Muscle layer of duodenum (tissue), 2 donors: Measurements from ENCODE around the gene SHMT1.

ENCODE experiments used
- H3K27ac ChIP-seq: one replicate; pipeline ENCODE4 v1.7.0; 2013; ENCODE audit warnings: mild to moderate bottlenecking, low read length
- H3K27me3 ChIP-seq: one replicate; pipeline ENCODE4 v1.7.0; 2013; ENCODE audit warnings: low read depth, mild to moderate bottlenecking, control low read depth, low read length
- H3K36me3 ChIP-seq, 2 donors: one replicate each; pipeline ENCODE4 v1.7.0; 2013; ENCODE audit warnings: low read length in 2 of 2, control low read depth in 1 of 2, mild to moderate bottlenecking in 1 of 2; ENCODE audit not compliant: insufficient read depth in 2 of 2, control insufficient read depth in 1 of 2
- H3K4me1 ChIP-seq, 2 donors: one replicate each; pipeline ENCODE4 v1.7.0; 2013; ENCODE audit warnings: low read length in 2 of 2, mild to moderate bottlenecking in 2 of 2, control low read depth in 1 of 2, moderate library complexity in 1 of 2; ENCODE audit not compliant: insufficient read depth in 2 of 2, control insufficient read depth in 1 of 2
- H3K4me3 ChIP-seq, 2 donors: one replicate each; pipeline ENCODE4 v1.7.0; 2013; ENCODE audit warnings: low read length in 2 of 2, low read depth in 1 of 2, mild to moderate bottlenecking in 1 of 2
- H3K9me3 ChIP-seq, 2 donors: one replicate each; pipeline ENCODE4 v1.7.0; 2013; ENCODE audit warnings: low read length in 2 of 2, control low read depth in 1 of 2, mild to moderate bottlenecking in 1 of 2; ENCODE audit not compliant: control insufficient read depth in 1 of 2
- donor health status: healthy.

SHMT1 gene

DNA sequence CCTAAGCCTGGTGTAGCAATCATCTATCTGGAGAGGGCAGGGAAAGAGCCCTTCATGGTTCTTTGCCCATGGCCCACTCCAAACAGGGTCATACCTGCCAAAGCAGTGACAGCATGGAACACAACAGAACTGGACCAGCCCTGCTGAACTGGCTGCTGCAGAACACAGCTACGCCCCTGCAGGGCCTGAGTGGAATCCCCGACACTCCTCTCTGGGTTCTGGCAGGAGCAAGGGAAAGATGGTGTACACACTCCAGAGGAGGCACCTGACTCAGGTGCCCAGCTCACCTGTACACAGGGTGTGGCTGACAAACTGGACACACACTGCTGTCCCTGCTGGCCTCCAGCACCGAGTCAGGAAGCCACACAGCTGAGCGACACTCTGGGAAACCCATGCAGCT lies 83.1 kb downstream of the SHMT1 start:
- no peaks in the 10 kb centered on the region for H3K27me3 ChIP-seq
- peaks cover 61 to 75% of the 10 kb centered on the region in 2 donors for H3K36me3 ChIP-seq
- H3K4me3 ChIP-seq, result no peak overlapping the region
- H3K9me3 ChIP-seq, result no peaks in the 10 kb centered on the region
- no peak overlapping the region for H3K27ac ChIP-seq
- no peaks in the 10 kb centered on the region for H3K4me1 ChIP-seq

DNA sequence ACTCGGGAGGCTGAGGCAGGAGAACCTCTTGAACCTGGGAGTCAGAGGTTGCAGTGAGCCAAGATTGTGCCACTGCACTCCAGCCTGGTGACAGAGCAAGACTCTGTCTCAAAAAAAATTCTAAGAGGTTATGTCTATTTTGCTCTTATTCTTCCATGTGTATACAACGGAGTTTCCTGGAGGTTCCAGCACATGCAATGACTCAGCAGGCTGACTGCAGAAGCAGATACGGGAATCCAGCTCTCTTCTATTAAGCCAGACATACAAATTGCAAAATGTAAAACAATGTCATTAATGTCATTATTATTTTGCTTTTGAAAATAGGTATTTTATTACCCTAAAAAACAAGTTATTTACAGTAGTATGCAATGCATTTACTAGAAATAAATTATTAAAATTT lies 84.5 kb downstream of the SHMT1 start:
- H3K4me1 ChIP-seq, result no peaks in the 10 kb centered on the region
- no peaks in the 10 kb centered on the region for H3K9me3 ChIP-seq
- no peak overlapping the region for H3K27ac ChIP-seq
- H3K4me3 ChIP-seq, result no peak overlapping the region
- H3K36me3 ChIP-seq, result peaks cover 63 to 75% of the 10 kb centered on the region in 2 donors
- no peaks in the 10 kb centered on the region for H3K27me3 ChIP-seq
